SK-N-MC (cell line): Measurements from ENCODE around the gene ELAVL1.
"Not testable (repeated sequence)": the region's sequence is repeated elsewhere in the genome, so short reads cannot be mapped to it uniquely, and the experiment has no call there.

ENCODE experiments used
- DNase-seq: peaks from one replicate; pipeline ENCODE4 v3.0.0-alpha.2; 2011; ENCODE audit warnings: low read depth, low spot score
- H3K27ac ChIP-seq: fragments of 200-600 bp; sonication (generic); 2 replicates; pipeline ENCODE4 v1.5.1; 2016; ENCODE audit warnings: mixed run types
- H3K36me3 ChIP-seq: fragments of 200-600 bp; sonication (generic); 2 replicates; pipeline ENCODE4 v1.6.1; 2017; ENCODE audit warnings: antibody characterized with exemption, low read length, mixed read lengths; ENCODE audit not compliant: insufficient read depth
- H3K4me3 ChIP-seq: fragments of 200-600 bp; sonication (generic); 2 replicates; pipeline ENCODE4 v1.5.1; 2016
- H3K9ac ChIP-seq: fragments of 200-600 bp; sonication (generic); 2 replicates; pipeline ENCODE4 v1.8.0; 2017; ENCODE audit warnings: mixed run types, mixed read lengths; ENCODE audit not compliant: insufficient read length
- H3K9me3 ChIP-seq: fragments of 200-600 bp; sonication (generic); 2 replicates; pipeline ENCODE4 v1.6.1; 2017; ENCODE audit warnings: low read depth, mild to moderate bottlenecking, antibody characterized with exemption, low read length, moderate library complexity, mixed read lengths
- EZH2 ChIP-seq: fragments of 200-600 bp; sonication (generic); IDR thresholded peaks from one replicate; pipeline ENCODE4 v1.6.1; 2017; ENCODE audit warnings: antibody characterized with exemption
- FOXP2 ChIP-seq: optimal IDR thresholded peaks from 2 replicates; pipeline ENCODE3; 2011; ENCODE audit warnings: mild to moderate bottlenecking, moderate library complexity; ENCODE audit not compliant: insufficient read depth; ENCODE audit errors: extremely low read length, control extremely low read depth
- POLR2AphosphoS5 ChIP-seq: IDR thresholded peaks from 2 replicates; pipeline ENCODE4 v1.6.1; 2012; ENCODE audit warnings: mild to moderate bottlenecking, low read depth, low read length, borderline replicate concordance

Gene ELAVL1

GRCh38 chr19:7918615-7919421 lies 86.6 kb downstream of the ELAVL1 start:
- Histone ChIP-seq H3K9ac (no peak overlapping the region), H3K36me3 (peaks cover 11% of the 10 kb centered on the region; the same call in 1 of the 2 replicates), H3K4me3 (no peak overlapping the region), H3K9me3 (no peaks in the 10 kb centered on the region), H3K27ac (no peak overlapping the region)
- DNase-seq, result no peak
- no peak for TF ChIP-seq EZH2
- no peak for TF ChIP-seq FOXP2
- TF ChIP-seq POLR2AphosphoS5, result no peak

- not testable (repeated sequence) for DNase-seq, H3K9me3 ChIP-seq, H3K27ac ChIP-seq, H3K4me3 ChIP-seq, H3K9ac ChIP-seq
- peaks cover 11% of the 10 kb centered on the region; the same call in 1 of the 2 replicates for H3K36me3 ChIP-seq
Observed at GRCh38 chr19:7918062-7918614, 87.3 kb downstream of the ELAVL1 start.

GRCh38 chr19:7917267-7918061 lies 88.0 kb downstream of the ELAVL1 start:
- no peak for DNase-seq
- Histone ChIP-seq H3K27ac (no peak overlapping the region), H3K4me3 (peak overlapping the region; percentile 76), H3K9me3 (no peaks in the 10 kb centered on the region), H3K36me3 (peaks cover 6% of the 10 kb centered on the region; the same call in 1 of the 2 replicates), H3K9ac (no peak overlapping the region)
- TF ChIP-seq POLR2AphosphoS5, result no peak
- TF ChIP-seq EZH2, result no peak
- TF ChIP-seq FOXP2, result no peak

GRCh38 chr19:7916955-7917266 lies 88.5 kb downstream of the ELAVL1 start:
- TF ChIP-seq EZH2 (no peak), POLR2AphosphoS5 (no peak), FOXP2 (no peak)
- no peak for DNase-seq
- no peak overlapping the region for H3K27ac ChIP-seq
- peak overlapping the region; percentile 72 for H3K9ac ChIP-seq
- peak overlapping the region; percentile 76 for H3K4me3 ChIP-seq
- no peaks in the 10 kb centered on the region for H3K9me3 ChIP-seq
- peaks cover 3% of the 10 kb centered on the region; the same call in 1 of the 2 replicates for H3K36me3 ChIP-seq

GRCh38 chr19:7916103-7916954 lies 89.1 kb downstream of the ELAVL1 start:
- Histone ChIP-seq H3K27ac (no peak overlapping the region), H3K9me3 (no peaks in the 10 kb centered on the region), H3K36me3 (peaks cover 9% of the 10 kb centered on the region; the same call in 1 of the 2 replicates), H3K4me3 (peak overlapping the region; percentile 76), H3K9ac (peak overlapping the region; percentile 72)
- TF ChIP-seq POLR2AphosphoS5 (no peak), EZH2 (no peak)
- DNase-seq, result no peak

GRCh38 chr19:7915250-7916102 lies 90.0 kb downstream of the ELAVL1 start:
- peak overlapping the region; percentile 72 for H3K9ac ChIP-seq
- no peaks in the 10 kb centered on the region for H3K9me3 ChIP-seq
- peaks cover 18% of the 10 kb centered on the region; the same call in 1 of the 2 replicates for H3K36me3 ChIP-seq
- peak overlapping the region; percentile 76 for H3K4me3 ChIP-seq
- DNase-seq, result no peak
- no peak for TF ChIP-seq EZH2
- TF ChIP-seq POLR2AphosphoS5, result no peak
- no peak for TF ChIP-seq FOXP2
- H3K27ac ChIP-seq, result no peak overlapping the region

- H3K4me3 ChIP-seq, result peak within 1 kb of the TSS; percentile 76
- no peak within 1 kb of the TSS for H3K9ac ChIP-seq
- no peak within 1 kb of the TSS for H3K27ac ChIP-seq
- peaks cover 22% of the 10 kb centered on the region; the same call in 1 of the 2 replicates for H3K36me3 ChIP-seq
- H3K9me3 ChIP-seq, result no peaks in the 10 kb centered on the region
- DNase-seq, result no peak
- TF ChIP-seq POLR2AphosphoS5 (no peak), EZH2 (no peak), FOXP2 (no peak)
Observed at GRCh38 chr19:7914598-7915045, 90.8 kb downstream of the ELAVL1 start, which contains the start of gene TGFBR3L. Gene TGFBR3L (plus strand): TSS chr19:7914830.
